ENCODE results near the gene SFXN5. TPM values are rescaled to one million over a fixed set of nuclear protein-coding genes. Genes with fewer than 3 reads are reported as not detected.

SFXN5 gene
- total RNA-seq, 1 donor from 2014 or later = 12.7 TPM

- Mint-ChIP-seq H3K27me3 (ENCODE audit: unreplicated experiment) (no peaks in the 10 kb centered on the region), H3K27ac (ENCODE audit: unreplicated experiment) (no peak overlapping the region), H3K36me3 (ENCODE audit: unreplicated experiment) (peaks cover 4% of the 10 kb centered on the region), H3K4me3 (ENCODE audit: unreplicated experiment) (no peak overlapping the region), H3K4me1 (ENCODE audit: unreplicated experiment) (no peaks in the 10 kb centered on the region), H3K9me3 (ENCODE audit: unreplicated experiment) (no peaks in the 10 kb centered on the region)
- no peak for TF ChIP-seq CTCF (IDR thresholded peaks at IDR 0.05)
- no peak for DNase-seq (ENCODE audit: extremely low spot score, unreplicated experiment)
Measured at GRCh38 chr2:72954376-72955227, 116.9 kb downstream of the SFXN5 start.

GRCh38 chr2:72953976-72954375 lies 117.5 kb downstream of the SFXN5 start:
- Mint-ChIP-seq H3K9me3 (ENCODE audit: unreplicated experiment) (no peaks in the 10 kb centered on the region), H3K27me3 (ENCODE audit: unreplicated experiment) (no peaks in the 10 kb centered on the region), H3K4me3 (ENCODE audit: unreplicated experiment) (no peak overlapping the region), H3K4me1 (ENCODE audit: unreplicated experiment) (no peaks in the 10 kb centered on the region), H3K27ac (ENCODE audit: unreplicated experiment) (no peak overlapping the region), H3K36me3 (ENCODE audit: unreplicated experiment) (peaks cover 4% of the 10 kb centered on the region)
- no peak for DNase-seq (ENCODE audit: extremely low spot score, unreplicated experiment)
- TF ChIP-seq CTCF (IDR thresholded peaks at IDR 0.05) = no peak

- Mint-ChIP-seq H3K9me3 (ENCODE audit: unreplicated experiment) (no peaks in the 10 kb centered on the region), H3K27ac (ENCODE audit: unreplicated experiment) (no peak overlapping the region), H3K4me1 (ENCODE audit: unreplicated experiment) (no peaks in the 10 kb centered on the region), H3K36me3 (ENCODE audit: unreplicated experiment) (peaks cover 4% of the 10 kb centered on the region), H3K27me3 (ENCODE audit: unreplicated experiment) (no peaks in the 10 kb centered on the region), H3K4me3 (ENCODE audit: unreplicated experiment) (no peak overlapping the region)
- DNase-seq (ENCODE audit: extremely low spot score, unreplicated experiment) = no peak
- no peak for TF ChIP-seq CTCF (IDR thresholded peaks at IDR 0.05)
Measured at GRCh38 chr2:72953528-72953927, 118.0 kb downstream of the SFXN5 start.

- DNase-seq (ENCODE audit: extremely low spot score, unreplicated experiment) = no peak
- no peaks in the 10 kb centered on the region for H3K27me3 Mint-ChIP-seq (ENCODE audit: unreplicated experiment)
- peaks cover 4% of the 10 kb centered on the region for H3K36me3 Mint-ChIP-seq (ENCODE audit: unreplicated experiment)
- H3K27ac Mint-ChIP-seq (ENCODE audit: unreplicated experiment) = no peak overlapping the region
- no peak for TF ChIP-seq CTCF (IDR thresholded peaks at IDR 0.05)
- no peaks in the 10 kb centered on the region for H3K4me1 Mint-ChIP-seq (ENCODE audit: unreplicated experiment)
- no peak overlapping the region for H3K4me3 Mint-ChIP-seq (ENCODE audit: unreplicated experiment)
- H3K9me3 Mint-ChIP-seq (ENCODE audit: unreplicated experiment) = no peaks in the 10 kb centered on the region
Measured at GRCh38 chr2:72952961-72953360, 118.6 kb downstream of the SFXN5 start.

GRCh38 chr2:72952110-72952823 lies 119.2 kb downstream of the SFXN5 start:
- no peaks in the 10 kb centered on the region for H3K4me1 Mint-ChIP-seq (ENCODE audit: unreplicated experiment)
- H3K27me3 Mint-ChIP-seq (ENCODE audit: unreplicated experiment) = no peaks in the 10 kb centered on the region
- H3K4me3 Mint-ChIP-seq (ENCODE audit: unreplicated experiment) = no peak overlapping the region
- no peak overlapping the region for H3K27ac Mint-ChIP-seq (ENCODE audit: unreplicated experiment)
- H3K36me3 Mint-ChIP-seq (ENCODE audit: unreplicated experiment) = peaks cover 4% of the 10 kb centered on the region
- H3K9me3 Mint-ChIP-seq (ENCODE audit: unreplicated experiment) = no peaks in the 10 kb centered on the region
- no peak for DNase-seq (ENCODE audit: extremely low spot score, unreplicated experiment)
- TF ChIP-seq CTCF (IDR thresholded peaks at IDR 0.05) = no peak
